K562 (cell line): ENCODE results near the gene CUX1. TPM values are rescaled to one million over a fixed set of nuclear protein-coding genes. Genes with fewer than 3 reads are reported as not detected.

Source experiments
- ATAC-seq: fragments of 200-7000 bp; cut with Tn5 transposase; 3 replicates; pipeline ENCODE4 v1.9.1; 2020; ENCODE audit warnings: moderate library complexity
- BruUV-seq: library from RNA; stranded (reverse); fragments of 400-500 nt; replicated peaks from 2 replicates; lab custom pipeline; 2021; lab: Mats Ljungman, UMichigan
- CTCF ChIA-PET: fragments of 300-600 bp; formaldehyde crosslinking; extraction: SDS; loops from one replicate; lab custom pipeline; 2021; ENCODE audit warnings: low intra/inter-chr PET ratio; lab: Yijun Ruan, JAX
- POLR2A ChIA-PET: fragments of 300-600, 350-650 bp; sonication (Branson Sonifier 250); formaldehyde crosslinking; extraction: SDS; loops from one replicate; lab custom pipeline; 2021; ENCODE audit warnings: antibody characterized with exemption, inconsistent platforms; lab: Yijun Ruan, JAX
- DNase-seq, 4 experiments: peaks; one replicate each; pipeline versions ENCODE4 v3.0.0 to v3.0.0-alpha.2; 2011 to 2018; ENCODE audit warnings: low spot score in 3 of 4, mixed read lengths in 3 of 4; ENCODE audit errors: extremely low read depth in 1 of 4
- FAIRE-seq: peaks from 2 replicates; lab custom pipeline; 2011; peaks lifted over from hg19 to GRCh38; lab: Jason Lieb, UNC
- H2AFZ ChIP-seq: 2 replicates; pipeline ENCODE4 v1.6.0; 2011; ENCODE audit warnings: low read depth, low read length, control low read depth, inconsistent platforms
- H3K27ac ChIP-seq: fragments of 200-600 bp; 3 replicates; pipeline ENCODE4 v1.8.0; 2011; ENCODE audit warnings: low read depth, mild to moderate bottlenecking, control low read depth, inconsistent platforms, low read length, moderate library complexity, mixed read lengths; ENCODE audit errors: extremely low read depth
- H3K27me3 ChIP-seq, 2 experiments: fragments of 300-600 bp in 1 of 2; 2 replicates in 1 of 2; 3 replicates in 1 of 2; pipeline versions ENCODE4 v1.6.0 to v1.8.0; 2011; ENCODE audit warnings: inconsistent platforms in 2 of 2, low read length in 2 of 2, mild to moderate bottlenecking in 1 of 2, mixed read lengths in 1 of 2, moderate library complexity in 1 of 2; ENCODE audit not compliant: control insufficient read depth in 2 of 2, insufficient read depth in 2 of 2
- H3K36me3 ChIP-seq: fragments of 300-600 bp; 3 replicates; pipeline ENCODE4 v1.8.0; 2011; ENCODE audit warnings: mild to moderate bottlenecking, low read length, inconsistent platforms; ENCODE audit not compliant: control insufficient read depth, insufficient read depth
- H3K4me1 ChIP-seq, 2 experiments: fragments of 200-600 bp in 1 of 2; replicated peaks in 1 of 2; 2 replicates in 1 of 2; 3 replicates in 1 of 2; pipeline versions ENCODE4 v1.5.1 to v1.8.0; 2011; ENCODE audit warnings: inconsistent platforms in 2 of 2, low read length in 2 of 2, mild to moderate bottlenecking in 1 of 2, mixed read lengths in 1 of 2, moderate library complexity in 1 of 2; ENCODE audit not compliant: control insufficient read depth in 2 of 2, insufficient read depth in 2 of 2
- H3K4me2 ChIP-seq: 2 replicates; pipeline ENCODE4 v1.6.1; 2011; ENCODE audit warnings: low read length, control low read depth, inconsistent platforms, mixed read lengths; ENCODE audit not compliant: insufficient read depth
- H3K4me3 ChIP-seq: fragments of 200-600 bp; sonication (generic), shearing (Covaris generic); 2 replicates; pipeline ENCODE4 v1.5.1; 2016; ENCODE audit warnings: control low read depth, inconsistent platforms
- H3K79me2 ChIP-seq: fragments of 200-600 bp; 3 replicates; pipeline ENCODE4 v1.8.0; 2011; ENCODE audit warnings: low read length, inconsistent platforms; ENCODE audit not compliant: control insufficient read depth, insufficient read depth
- H3K9ac ChIP-seq, 2 experiments: 2 replicates each; pipeline versions ENCODE4 v1.6.0 to v1.6.1; 2011; ENCODE audit warnings: low read depth in 2 of 2, low read length in 2 of 2, control low read depth in 1 of 2, inconsistent platforms in 1 of 2, mild to moderate bottlenecking in 1 of 2, mixed read lengths in 1 of 2; ENCODE audit not compliant: insufficient read depth in 1 of 2
- H3K9me1 ChIP-seq: one replicate; pipeline ENCODE4 v1.6.0; 2011; ENCODE audit warnings: inconsistent platforms, mild to moderate bottlenecking, low read length, moderate library complexity; ENCODE audit not compliant: control insufficient read depth, insufficient read depth
- H3K9me3 ChIP-seq: replicated peaks from 2 replicates; pipeline ENCODE4 v1.5.1; 2011; ENCODE audit warnings: low read depth, low read length, inconsistent platforms; ENCODE audit not compliant: control insufficient read depth, insufficient read depth
- H4K20me1 ChIP-seq: replicated peaks from 2 replicates; pipeline ENCODE4 v1.6.1; 2011; ENCODE audit warnings: low read length, inconsistent platforms, mixed read lengths; ENCODE audit not compliant: control insufficient read depth, insufficient read depth
- EGR1 ChIP-seq: fragments of 450-650 bp; conservative IDR thresholded peaks from 2 replicates; pipeline ENCODE4 v1.6.1; 2017; ENCODE audit warnings: mild to moderate bottlenecking
- GTF2A2 ChIP-seq: IDR thresholded peaks from 2 replicates; pipeline ENCODE4 v1.6.1; 2016; ENCODE audit warnings: mild to moderate bottlenecking, missing genetic modification characterization, missing compliant biosample characterization
- HMG20A ChIP-seq: fragments of 450-650 bp; formaldehyde crosslinking; conservative IDR thresholded peaks from 2 replicates; pipeline ENCODE4 v1.4.0; 2020; ENCODE audit warnings: mild to moderate bottlenecking, mixed read lengths
- MYBL2 ChIP-seq, 2 experiments: fragments of 450-650 bp in 1 of 2; sonication (generic) in 1 of 2; formaldehyde crosslinking in 1 of 2; IDR thresholded peaks; 2 replicates each; pipeline versions ENCODE4 v1.6.1 to v1.8.1; 2017 to 2022; ENCODE audit warnings: borderline replicate concordance in 1 of 2, inconsistent platforms in 1 of 2, low read depth in 1 of 2, mild to moderate bottlenecking in 1 of 2, missing genetic modification reagents in 1 of 2, moderate library complexity in 1 of 2
- NCOR1 ChIP-seq: fragments of 450-650 bp; IDR thresholded peaks from 2 replicates; pipeline ENCODE4 v1.6.1; 2016; ENCODE audit warnings: mild to moderate bottlenecking, moderate library complexity
- ZNF253 ChIP-seq: fragments of 250-450 bp; sonication (Bioruptor Pico); conservative IDR thresholded peaks from 2 replicates; pipeline ENCODE4 v1.6.1; 2021; ENCODE audit warnings: mild to moderate bottlenecking
- WGBS: fragments of 100-300 bp; shearing (Covaris generic); methylation state at CpG from one replicate; pipeline ENCODE4 v1.1.6; 2016; ENCODE audit warnings: low coverage, mixed read lengths; ENCODE audit not compliant: insufficient coverage; ENCODE audit errors: missing lambda C conversion rate; 5-methylcytosine and 5-hydroxymethylcytosine counted together
- in situ Hi-C: fragments of 300-500 bp; cut with MboI; formaldehyde crosslinking; loops from 4 replicates; pipeline ENCODE4 v1.15.0; 2018; ENCODE audit warnings: inconsistent platforms, mixed read lengths
- intact Hi-C: fragments of 100-400 bp; cut with micrococcal nuclease; formaldehyde crosslinking; loops from 2 replicates; pipeline ENCODE4 v1.14.2; 2022
- polyA plus RNA-seq, 8 experiments: library from polyadenylated mRNA; depleted of rRNA in 4 of 8; stranded (reverse) in 5 of 8; unstranded in 3 of 8; fragments of >200 nt; fragmentation: Nextera tagmentation in 2 of 8; fragmentation: Illumina TruSeq in 1 of 8; extraction: Ambion mirVana in 2 of 8; extraction: Trizol in 1 of 8; gene quantifications; 2 replicates each; pipeline versions ENCODE4 v1.2.1 to v1.2.3, GENCODE V29; 2011 to 2014; ENCODE audit warnings: inconsistent platforms in 1 of 8, missing spikeins in 1 of 8
- total RNA-seq, 7 experiments: library from RNA; depleted of rRNA in 6 of 7; stranded (reverse); fragments of >200 nt in 6 of 7; fragmentation: Illumina TruSeq in 2 of 7; extraction: Trizol in 2 of 7; gene quantifications; 2 replicates each; pipeline versions ENCODE4 v1.2.1 to v1.2.3, GENCODE V29; 2011 to 2021; ENCODE audit warnings: low replicate concordance in 1 of 7

The CUX1 gene
- total and polyA plus RNA-seq, 9 of the 15 experiments (the other 6 are each of a cell fraction or from before 2014, with no cell fraction given): 3.6 to 55.3 (median 25.2) TPM

- no peaks in the 10 kb centered on the region for H3K79me2 ChIP-seq
- H3K9me1 ChIP-seq: no peaks in the 10 kb centered on the region
- no peaks in the 10 kb centered on the region for H3K36me3 ChIP-seq
- H3K4me1 ChIP-seq: peaks cover 0 to 31% of the 10 kb centered on the region in 2 experiments; a peak in 2 of 5 replicates
- peaks cover 30 to 88% of the 10 kb centered on the region in 2 experiments; a peak in 4 of 5 replicates for H3K27me3 ChIP-seq
- no peak overlapping the region for H3K27ac ChIP-seq
- DNase-seq: no peak
- no peak overlapping the region for H2AFZ ChIP-seq
- ATAC-seq: no peak
- WGBS: 3% methylated on average over 9 of the region's 13 CpGs
- TF ChIP-seq GTF2A2 (tag) (no peak), NCOR1 (no peak), MYBL2 (IDR thresholded peaks at IDR 0.05; ENCODE audit: low read depth) (no peak), MYBL2 (CRISPR knock-in tag; IDR thresholded peaks at IDR 0.05; ENCODE audit: borderline replicate concordance) (no peak), HMG20A (CRISPR knock-in tag) (no peak), EGR1 (no peak), ZNF253 (CRISPR knock-in tag) (no peak)
- in situ Hi-C loops (loop anchor here (25.0 kb wide), 1 partner anchor 358 kb away; the partner anchor contains the start of genes POLR2J2 and SPDYE2B), intact Hi-C loops (no loop called here)
- BruUV-seq: no TSS peak
- no peak overlapping the region for H3K4me3 ChIP-seq
- FAIRE-seq: no peak
- POLR2A ChIA-PET: interaction anchor here (0.5 to 1.3 kb wide), 2 partner anchors 720 to 788 kb away, joined by 3 to 5 read pairs; no protein-coding TSS in a partner anchor
- H4K20me1 ChIP-seq: no peaks in the 10 kb centered on the region; the same call in 1 of the 2 replicates
- H3K9me3 ChIP-seq: no peaks in the 10 kb centered on the region
- no peak overlapping the region for H3K4me2 ChIP-seq
- CTCF ChIA-PET: no interaction called here
- H3K9ac ChIP-seq: no peak overlapping the region
Observed at GRCh38 chr7:102303669-102304422, 486.4 kb downstream of the CUX1 start.
